DND-41 (cell line): Measurements from ENCODE around the gene USE1.

Experiments
- ATAC-seq: fragments of 200-7000 bp; cut with Tn5 transposase; 3 replicates; pipeline ENCODE4 v1.9.1; 2021; ENCODE audit warnings: low read depth; ENCODE audit not compliant: insufficient read depth
- DNase-seq: peaks from one replicate; pipeline ENCODE4 v3.0.0-alpha.2; 2020
- H2AFZ ChIP-seq: 2 replicates; pipeline ENCODE4 v1.6.0; 2012; ENCODE audit warnings: low read depth, low read length
- H3K27ac ChIP-seq: 2 replicates; pipeline ENCODE4 v1.5.1; 2012; ENCODE audit warnings: low read length, inconsistent platforms
- H3K27me3 ChIP-seq: fragments of 200-600 bp; sonication (generic); 2 replicates; pipeline ENCODE4 v1.6.0; 2012; ENCODE audit warnings: low read length, mild to moderate bottlenecking, inconsistent platforms; ENCODE audit not compliant: insufficient read depth, poor library complexity
- H3K36me3 ChIP-seq: 2 replicates; pipeline ENCODE4 v1.5.1; 2012; ENCODE audit warnings: low read length, inconsistent platforms; ENCODE audit not compliant: insufficient read depth
- H3K4me1 ChIP-seq: 2 replicates; pipeline ENCODE4 v1.5.1; 2012; ENCODE audit warnings: mild to moderate bottlenecking, low read length; ENCODE audit not compliant: insufficient read depth
- H3K4me2 ChIP-seq: 2 replicates; pipeline ENCODE4 v1.6.0; 2012; ENCODE audit warnings: mild to moderate bottlenecking, moderate library complexity, low read length, inconsistent platforms; ENCODE audit not compliant: insufficient read depth
- H3K4me3 ChIP-seq, 2 experiments: fragments of 200-600 bp in 1 of 2; shearing (Covaris generic) in 1 of 2; 2 replicates each; pipeline ENCODE4 v1.5.1; 2012 to 2016; ENCODE audit warnings: inconsistent platforms in 2 of 2, low read length in 2 of 2, mild to moderate bottlenecking in 2 of 2, low read depth in 1 of 2, moderate library complexity in 1 of 2
- H3K79me2 ChIP-seq: 2 replicates; pipeline ENCODE4 v1.6.0; 2012; ENCODE audit warnings: low read length, inconsistent platforms; ENCODE audit not compliant: insufficient read depth
- H3K9ac ChIP-seq: 2 replicates; pipeline ENCODE4 v1.6.0; 2012; ENCODE audit warnings: low read depth, mild to moderate bottlenecking, inconsistent platforms, low read length, moderate library complexity
- H3K9me3 ChIP-seq: 2 replicates; pipeline ENCODE4 v1.5.1; 2012; ENCODE audit warnings: low read length, moderate library complexity, mild to moderate bottlenecking, inconsistent platforms; ENCODE audit not compliant: insufficient read depth, severe bottlenecking
- H4K20me1 ChIP-seq: 2 replicates; pipeline ENCODE4 v1.6.0; 2012; ENCODE audit warnings: low read length; ENCODE audit not compliant: insufficient read depth
- EZH2 ChIP-seq: IDR thresholded peaks from 3 replicates; pipeline ENCODE4 v1.6.1; 2012; ENCODE audit warnings: borderline replicate concordance, low read depth, mild to moderate bottlenecking, moderate library complexity, low read length, inconsistent platforms; ENCODE audit not compliant: severe bottlenecking
- TF ChIP-seq, protein P1 (sequence below): IDR thresholded peaks from 2 replicates; pipeline ENCODE4 v1.5.1; 2012; ENCODE audit warnings: borderline replicate concordance, low read length, moderate library complexity, mild to moderate bottlenecking; ENCODE audit not compliant: poor library complexity, severe bottlenecking; ENCODE audit errors: extremely low read depth

USE1 gene

DNA sequence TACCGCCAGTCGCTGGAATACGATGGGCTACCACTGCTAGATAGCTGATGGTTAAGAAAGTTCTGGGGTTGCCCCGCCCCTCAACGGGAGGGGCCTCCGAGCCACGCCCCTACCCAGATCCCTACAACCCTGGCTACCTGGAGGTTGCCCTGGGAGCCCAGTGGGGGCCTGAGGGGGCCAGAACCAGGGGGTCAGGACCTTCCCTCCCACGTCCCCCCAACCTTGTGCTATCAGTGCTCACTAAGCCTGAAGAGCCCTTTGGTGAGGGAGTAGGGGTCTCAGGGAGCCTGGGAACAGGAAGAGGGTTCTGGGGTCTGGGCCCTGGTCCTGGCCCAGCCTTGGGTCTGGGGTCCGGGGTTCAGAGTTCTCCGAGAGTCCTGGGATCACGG, 19.7 kb downstream of the USE1 start:
- DNase-seq, result peak; percentile 74
- H3K9ac ChIP-seq, result peak overlapping the region; percentile 80
- peaks cover 33% of the 10 kb centered on the region for H3K79me2 ChIP-seq
- H3K27ac ChIP-seq, result peak overlapping the region; percentile 79
- no peaks in the 10 kb centered on the region for H3K9me3 ChIP-seq
- no peak for TF ChIP-seq EZH2
- TF ChIP-seq, protein P1, sequence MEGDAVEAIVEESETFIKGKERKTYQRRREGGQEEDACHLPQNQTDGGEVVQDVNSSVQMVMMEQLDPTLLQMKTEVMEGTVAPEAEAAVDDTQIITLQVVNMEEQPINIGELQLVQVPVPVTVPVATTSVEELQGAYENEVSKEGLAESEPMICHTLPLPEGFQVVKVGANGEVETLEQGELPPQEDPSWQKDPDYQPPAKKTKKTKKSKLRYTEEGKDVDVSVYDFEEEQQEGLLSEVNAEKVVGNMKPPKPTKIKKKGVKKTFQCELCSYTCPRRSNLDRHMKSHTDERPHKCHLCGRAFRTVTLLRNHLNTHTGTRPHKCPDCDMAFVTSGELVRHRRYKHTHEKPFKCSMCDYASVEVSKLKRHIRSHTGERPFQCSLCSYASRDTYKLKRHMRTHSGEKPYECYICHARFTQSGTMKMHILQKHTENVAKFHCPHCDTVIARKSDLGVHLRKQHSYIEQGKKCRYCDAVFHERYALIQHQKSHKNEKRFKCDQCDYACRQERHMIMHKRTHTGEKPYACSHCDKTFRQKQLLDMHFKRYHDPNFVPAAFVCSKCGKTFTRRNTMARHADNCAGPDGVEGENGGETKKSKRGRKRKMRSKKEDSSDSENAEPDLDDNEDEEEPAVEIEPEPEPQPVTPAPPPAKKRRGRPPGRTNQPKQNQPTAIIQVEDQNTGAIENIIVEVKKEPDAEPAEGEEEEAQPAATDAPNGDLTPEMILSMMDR, result no peak
- H3K4me3 ChIP-seq, result peak overlapping the region; percentile 77 to 90
- H2AFZ ChIP-seq, result peak overlapping the region; percentile 77
- H3K4me2 ChIP-seq, result peak overlapping the region; percentile 100
- peak; percentile 68 for ATAC-seq
- H4K20me1 ChIP-seq, result peaks cover 34% of the 10 kb centered on the region
- H3K27me3 ChIP-seq, result no peaks in the 10 kb centered on the region
- H3K4me1 ChIP-seq, result peaks cover 27% of the 10 kb centered on the region
- H3K36me3 ChIP-seq, result peaks cover 38% of the 10 kb centered on the region

DNA sequence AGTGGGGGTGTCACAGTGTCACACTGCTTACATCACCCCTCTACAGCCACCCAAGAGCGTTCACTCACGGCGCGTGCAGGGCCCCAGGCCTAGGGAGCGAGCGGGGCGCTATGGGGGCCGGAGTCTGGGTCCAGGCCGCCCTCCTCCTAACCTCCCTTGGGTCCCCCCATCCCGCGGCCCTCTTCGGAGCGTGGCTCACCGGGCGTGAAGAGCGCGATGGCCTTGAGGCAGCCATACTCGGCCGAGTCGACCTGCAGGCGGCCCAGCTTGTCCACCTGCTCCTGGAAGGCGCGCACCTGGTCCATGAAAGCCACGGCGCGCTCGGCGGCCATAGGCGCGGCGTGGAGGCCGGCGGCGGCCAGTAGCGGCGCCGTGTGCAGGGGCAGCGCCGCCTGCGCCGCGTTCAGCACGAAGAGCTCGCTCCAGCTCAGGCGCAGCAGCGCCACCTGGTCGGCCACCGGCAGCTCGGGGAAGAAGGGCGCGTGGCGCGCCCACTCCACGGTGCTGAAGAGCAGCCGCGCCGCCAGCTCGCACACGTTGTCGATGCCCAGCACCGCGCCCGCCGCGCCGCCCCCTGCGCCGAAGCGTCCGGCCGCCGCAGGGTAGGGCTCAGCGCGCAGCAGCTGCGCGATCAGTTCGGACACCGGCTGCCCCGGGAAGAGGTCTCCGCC, 20.3 kb downstream of the USE1 start:
- peaks cover 32% of the 10 kb centered on the region for H4K20me1 ChIP-seq
- H3K27ac ChIP-seq, result peak overlapping the region; percentile 79
- no peaks in the 10 kb centered on the region for H3K9me3 ChIP-seq
- DNase-seq (peak; percentile 77), ATAC-seq (peak; percentile 79)
- peak overlapping the region; percentile 100 for H3K4me2 ChIP-seq
- peaks cover 27% of the 10 kb centered on the region for H3K4me1 ChIP-seq
- no peaks in the 10 kb centered on the region for H3K27me3 ChIP-seq
- H3K4me3 ChIP-seq, result peak overlapping the region; percentile 77 to 90
- H2AFZ ChIP-seq, result peak overlapping the region; percentile 77
- TF ChIP-seq, protein P1, result peak; percentile 71
- TF ChIP-seq EZH2, result no peak
- peak overlapping the region; percentile 80 for H3K9ac ChIP-seq
- H3K36me3 ChIP-seq, result peaks cover 40% of the 10 kb centered on the region
- peaks cover 35% of the 10 kb centered on the region for H3K79me2 ChIP-seq

DNA sequence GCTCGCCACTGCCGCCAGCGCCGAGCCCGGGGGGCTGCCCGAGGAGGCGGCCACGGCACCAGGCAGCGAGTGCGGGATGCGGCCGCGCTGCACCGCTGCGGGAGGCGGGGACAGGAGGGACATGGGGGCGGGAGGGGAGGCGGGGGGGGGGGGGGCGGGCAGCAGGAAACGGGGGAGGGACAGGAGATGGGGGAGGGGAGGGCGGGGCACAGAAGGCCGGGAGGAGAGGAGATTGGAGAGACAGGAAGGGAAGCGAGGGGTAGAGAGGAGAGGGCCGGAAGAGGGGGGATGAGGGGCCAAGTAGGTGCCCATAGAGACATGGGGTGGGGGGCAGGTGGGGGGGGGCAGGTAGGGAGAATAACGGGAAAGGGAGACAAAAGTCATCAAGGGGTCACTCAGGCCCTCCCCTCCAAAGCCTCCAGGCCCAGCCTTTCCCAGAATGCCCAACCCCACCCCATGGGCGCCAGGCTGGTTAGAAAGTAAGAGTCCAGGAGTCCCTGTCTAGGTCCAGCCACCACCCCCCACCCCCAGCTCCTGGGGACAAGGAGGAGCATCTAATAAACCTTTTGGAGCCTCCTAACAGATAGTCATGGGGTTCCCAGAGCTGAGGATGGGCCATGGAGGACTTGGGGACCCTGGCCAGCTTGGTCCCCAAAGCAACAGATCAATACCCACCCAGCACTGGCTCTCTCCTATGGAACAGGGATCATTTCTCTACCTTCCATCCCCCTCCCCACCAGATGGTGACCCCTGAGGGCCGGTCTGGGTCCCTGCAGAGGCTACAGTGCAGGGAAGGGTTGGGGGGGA, 21.0 kb downstream of the USE1 start:
- Histone ChIP-seq H3K27me3 (no peaks in the 10 kb centered on the region), H3K9me3 (no peaks in the 10 kb centered on the region), H3K4me2 (peak overlapping the region; percentile 100), H3K27ac (peak overlapping the region; percentile 79), H3K9ac (peak overlapping the region; percentile 80), H3K4me3 (peak overlapping the region; percentile 77 to 90), H4K20me1 (peaks cover 32% of the 10 kb centered on the region), H3K79me2 (peaks cover 35% of the 10 kb centered on the region), H3K4me1 (peaks cover 27% of the 10 kb centered on the region), H3K36me3 (peaks cover 36% of the 10 kb centered on the region), H2AFZ (peak overlapping the region; percentile 77)
- DNase-seq, result peak; percentile 68
- peak; percentile 63 for ATAC-seq
- TF ChIP-seq EZH2, result no peak
- TF ChIP-seq, protein P1, result no peak
